ENCODE results near the gene ZNF804B. TPM values are rescaled to one million over a fixed set of nuclear protein-coding genes. Genes with fewer than 3 reads are reported as not detected.

The ZNF804B gene
- total RNA-seq, 1 experiment from 2014 or later: not detected

- Histone ChIP-seq H3T11ph (ENCODE audit: low read length) (no peak overlapping the region), H3K79me1 (ENCODE audit: insufficient read depth, low read depth, low read length, poor library complexity, severe bottlenecking) (no peaks in the 10 kb centered on the region), H2BK20ac (ENCODE audit: low read depth, low read length, poor library complexity, severe bottlenecking) (no peak overlapping the region), H4K5ac (ENCODE audit: insufficient read length, low read depth, low read length) (no peak overlapping the region), H2AK5ac (ENCODE audit: insufficient read length, low read length) (no peak overlapping the region), H3K9me3 (ENCODE audit: control insufficient read depth, low read depth, low read length) (no peaks in the 10 kb centered on the region), H2AFZ (ENCODE audit: low read length) (no peak overlapping the region), H3K23me2 (ENCODE audit: insufficient read length, low read depth, low read length, poor library complexity, severe bottlenecking) (no peaks in the 10 kb centered on the region), H4K91ac (ENCODE audit: insufficient read length, low read depth, low read length) (no peak overlapping the region), H3K4me1 (ENCODE audit: insufficient read depth, low read length) (no peaks in the 10 kb centered on the region), H3K18ac (ENCODE audit: insufficient read length, low read depth, low read length) (no peak overlapping the region), H3K9ac (ENCODE audit: extremely low read depth, insufficient read length, low read length) (no peak overlapping the region), H2BK120ac (ENCODE audit: low read depth, low read length, poor library complexity, severe bottlenecking) (no peak overlapping the region), H3K23ac (ENCODE audit: insufficient read length, low read depth, low read length) (no peak overlapping the region), H4K20me1 (ENCODE audit: control insufficient read depth, insufficient read depth, insufficient read length) (no peaks in the 10 kb centered on the region), H2BK15ac (ENCODE audit: low read depth, low read length) (no peak overlapping the region), H2BK12ac (ENCODE audit: insufficient read length, low read depth, low read length) (no peak overlapping the region), H3K27me3 (ENCODE audit: insufficient read depth, low read length) (no peaks in the 10 kb centered on the region), H3K4me2 (ENCODE audit: insufficient read depth, insufficient read length, low read length) (no peak overlapping the region), H3K56ac (ENCODE audit: insufficient read length, low read depth, low read length) (no peak overlapping the region), H3K27ac (ENCODE audit: insufficient read length, low read depth, low read length) (no peak overlapping the region), H2BK5ac (ENCODE audit: insufficient read length, low read length) (no peak overlapping the region), H3K4ac (ENCODE audit: low read depth, low read length) (no peak overlapping the region), H3K14ac (ENCODE audit: insufficient read depth, low read length) (no peak overlapping the region), H4K8ac (replicated peaks; ENCODE audit: insufficient read length, low read depth, low read length) (no peak overlapping the region), H3K79me2 (ENCODE audit: insufficient read depth, low read length) (no peaks in the 10 kb centered on the region)
- Mint-ChIP-seq H3K4me1 (no peaks in the 10 kb centered on the region), H3K4me3 (no peak overlapping the region), H3K27ac (no peak overlapping the region), H3K36me3 (ENCODE audit: insufficient read depth in 1 of 3, low read depth in 3 of 3) (no peaks in the 10 kb centered on the region), H3K27me3 (ENCODE audit: low read depth) (no peaks in the 10 kb centered on the region), H3K9me3 (no peaks in the 10 kb centered on the region)
- TF ChIP-seq CTCF (conservative IDR thresholded peaks at IDR 0.05): no peak
- no CpG with 5 or more reads among the region's 2 CpGs for WGBS (ENCODE audit: extremely low coverage, insufficient read length, low lambda C conversion rate)
- DNase-seq: no peak
These were observed 293.6 kb downstream of the ZNF804B start for GRCh38 chr7:89053130-89053529.

Measured in H9 (cell line).